ENCODE measurements around the gene MAD1L1.

MAD1L1 gene

DNA sequence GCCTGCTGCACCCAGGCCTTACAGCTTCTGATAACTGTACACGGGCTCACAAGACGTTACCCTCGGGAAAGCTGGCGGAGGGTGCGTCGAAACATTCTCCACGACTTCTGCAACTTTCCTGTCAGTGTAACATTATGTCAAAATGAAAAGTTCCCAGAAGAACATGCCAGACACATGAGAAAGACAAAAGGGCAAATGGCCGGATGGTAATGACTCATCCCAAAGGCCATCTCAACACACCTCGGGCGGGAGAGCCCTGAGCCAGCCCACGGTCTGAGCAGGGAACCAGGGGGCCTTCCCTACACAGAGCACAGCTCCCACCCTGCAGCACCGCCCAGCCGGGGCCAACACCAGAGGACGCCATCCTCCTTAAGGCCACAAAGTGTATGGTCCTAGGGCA lies 118.7 kb downstream of the MAD1L1 start:
- no peak for DNase-seq

DNA sequence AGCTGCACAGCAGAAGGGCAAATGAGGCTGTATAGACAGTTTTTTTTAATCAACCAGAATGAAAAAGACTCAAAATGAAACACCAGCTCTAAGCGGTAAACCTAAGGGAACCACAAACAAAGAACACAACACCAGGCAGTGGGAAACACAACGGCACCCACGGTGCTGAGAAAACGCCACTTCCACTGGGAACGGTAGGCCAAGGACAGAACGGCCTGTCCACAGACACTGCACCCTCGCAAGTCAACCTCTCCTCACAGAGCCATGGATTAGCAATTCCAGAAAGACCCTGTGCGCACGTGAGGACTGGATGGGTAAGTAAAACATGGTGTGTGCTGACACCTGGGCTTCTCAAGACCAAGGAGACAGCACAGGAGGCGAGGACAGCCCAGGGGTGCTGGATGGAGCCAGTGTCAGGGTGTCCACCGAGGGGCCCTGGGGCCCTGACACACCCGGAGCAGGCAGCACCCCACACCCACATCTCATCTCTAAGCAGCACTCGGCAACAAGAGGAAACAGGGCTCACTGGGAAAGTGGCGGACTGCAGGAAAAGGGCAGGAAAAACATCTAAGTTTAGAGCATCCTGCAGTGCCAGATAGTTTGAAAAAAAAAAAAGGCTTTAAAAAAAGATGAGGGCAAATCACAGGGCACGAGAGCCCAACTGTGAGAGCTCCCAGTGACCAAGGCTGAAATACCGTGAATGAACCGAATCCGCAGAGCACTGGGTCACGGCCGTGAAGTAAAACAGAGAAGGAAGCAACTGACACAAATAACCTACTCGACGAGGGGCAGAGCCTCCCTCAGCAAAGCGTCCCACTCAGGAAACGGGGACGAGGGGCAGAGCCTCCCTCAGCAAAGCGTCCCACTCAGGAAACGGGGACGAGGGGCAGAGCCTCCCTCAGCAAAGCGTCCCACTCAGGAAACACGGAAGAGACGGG lies 120.2 kb downstream of the MAD1L1 start:
- no peak for DNase-seq

DNA sequence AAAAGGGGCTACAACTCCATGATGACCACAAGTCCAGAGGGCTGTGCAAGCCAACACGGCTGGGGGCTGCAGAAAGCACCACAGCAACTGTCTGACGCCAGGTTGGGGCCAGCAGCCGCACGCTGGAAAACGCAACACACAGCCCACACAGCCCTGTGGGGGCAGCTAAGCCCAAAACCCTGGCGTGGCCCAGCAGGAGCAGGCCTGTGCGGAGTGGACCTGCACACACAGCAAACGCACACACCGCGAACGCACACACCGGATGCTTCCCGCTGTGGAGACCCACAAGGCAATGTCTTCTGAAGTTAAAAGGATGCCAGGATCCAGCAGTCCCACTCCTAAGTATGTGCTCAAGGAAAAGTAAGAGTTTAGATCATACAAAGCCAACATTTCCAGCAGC lies 121.2 kb downstream of the MAD1L1 start:
- no peak for DNase-seq

- DNase-seq: no peak
Observed at GRCh38 chr7:2110610-2111396, 121.9 kb downstream of the MAD1L1 start.

DNA sequence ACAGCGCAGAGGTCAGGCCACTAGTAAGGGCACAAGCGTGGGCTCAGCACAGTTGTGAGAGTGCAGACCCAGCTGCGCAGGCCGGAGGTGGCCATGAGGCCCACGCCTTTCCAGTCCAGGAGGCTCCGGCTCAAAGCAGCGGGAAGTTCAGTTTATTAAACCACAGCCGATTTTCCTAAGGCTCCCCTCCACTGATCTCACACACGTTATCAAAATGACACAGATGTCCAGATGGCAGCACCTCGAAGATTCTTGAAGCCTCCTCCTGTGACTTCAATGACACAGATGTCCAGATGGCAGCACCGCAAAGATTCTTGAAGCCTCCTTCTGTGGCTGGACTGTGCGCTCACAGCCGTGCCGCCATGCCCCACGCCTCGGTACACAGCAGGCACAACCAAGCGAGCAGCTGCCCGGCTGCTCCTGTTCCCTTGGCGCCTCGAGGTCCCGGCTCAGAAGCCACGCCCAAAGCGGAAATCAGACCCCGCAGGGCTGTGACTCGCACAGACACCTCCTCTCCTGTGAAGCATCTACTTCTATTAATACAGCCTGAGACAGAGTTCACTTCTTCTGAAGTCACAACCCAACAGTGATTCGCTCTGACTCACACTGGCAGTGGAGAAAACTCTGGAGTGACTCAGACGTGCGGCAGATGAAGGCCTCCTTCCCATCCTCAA lies 122.7 kb downstream of the MAD1L1 start:
- DNase-seq: no peak

DNA sequence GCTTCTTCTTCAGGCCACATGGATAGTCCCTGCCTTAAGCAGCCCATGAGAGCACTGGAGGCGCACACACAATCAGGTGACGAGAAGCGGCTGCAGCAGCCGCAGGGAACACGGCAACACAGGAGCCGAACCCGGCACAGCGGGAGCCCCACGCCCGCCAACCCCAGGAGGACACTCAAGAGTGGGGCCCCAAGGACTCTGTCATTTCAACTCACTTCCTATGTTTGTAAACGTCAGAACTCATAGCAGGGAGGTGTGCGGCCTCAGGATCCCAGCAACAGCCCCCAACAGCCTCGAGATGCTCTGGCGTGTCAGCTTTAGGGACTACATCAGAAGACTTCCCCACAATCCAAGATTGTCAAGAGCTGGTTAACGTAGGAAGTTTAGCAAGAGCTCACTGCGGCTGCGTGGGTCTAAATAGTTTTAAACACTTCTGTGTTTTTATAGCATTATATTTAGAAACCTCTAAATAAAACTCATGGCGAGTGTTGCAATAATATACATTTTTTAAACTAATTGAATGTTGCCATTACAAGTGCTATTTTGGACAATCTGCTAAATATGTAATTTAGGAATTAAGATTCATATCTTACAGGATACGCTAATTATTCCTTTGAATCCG lies 123.4 kb downstream of the MAD1L1 start:
- DNase-seq: no peak

DNA sequence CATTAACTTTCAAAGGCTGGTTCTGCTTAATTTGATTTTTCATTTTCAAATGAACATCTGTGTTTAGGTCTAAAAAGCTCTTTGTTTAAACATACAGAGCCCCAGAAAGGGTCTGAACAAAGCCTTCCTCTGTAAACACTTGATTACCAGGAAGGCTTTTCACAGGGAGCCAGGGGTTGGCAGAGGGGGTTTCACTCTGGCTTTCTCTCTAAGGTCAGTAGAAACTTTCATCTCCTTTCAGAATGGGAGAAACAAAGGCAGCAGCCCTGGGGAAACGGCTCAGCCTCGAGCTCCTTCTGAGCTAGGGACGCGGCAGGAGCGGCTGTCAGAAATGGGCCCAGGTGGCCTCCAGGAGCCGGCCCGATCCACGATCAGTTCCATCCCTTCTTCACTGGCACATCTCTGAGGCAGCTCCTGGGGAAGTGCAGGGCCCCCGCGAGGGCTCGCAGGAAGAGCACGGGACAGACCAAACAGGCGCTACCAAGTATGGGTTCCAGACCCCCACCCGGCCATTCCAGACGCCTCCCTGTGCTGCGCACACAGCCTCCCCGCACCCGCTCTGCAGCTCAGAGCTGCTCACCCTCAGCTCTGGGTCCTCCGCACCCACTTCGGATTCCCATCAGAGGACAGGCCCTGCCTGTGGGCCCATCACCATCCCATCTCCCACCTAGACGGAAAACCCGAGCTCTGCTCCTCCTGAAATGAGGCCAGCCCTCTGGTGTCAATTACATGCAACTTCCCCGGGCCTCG lies 124.1 kb downstream of the MAD1L1 start:
- no peak for DNase-seq

- DNase-seq: no peak
Observed at GRCh38 chr7:2108071-2108455, 124.7 kb downstream of the MAD1L1 start.

DNA sequence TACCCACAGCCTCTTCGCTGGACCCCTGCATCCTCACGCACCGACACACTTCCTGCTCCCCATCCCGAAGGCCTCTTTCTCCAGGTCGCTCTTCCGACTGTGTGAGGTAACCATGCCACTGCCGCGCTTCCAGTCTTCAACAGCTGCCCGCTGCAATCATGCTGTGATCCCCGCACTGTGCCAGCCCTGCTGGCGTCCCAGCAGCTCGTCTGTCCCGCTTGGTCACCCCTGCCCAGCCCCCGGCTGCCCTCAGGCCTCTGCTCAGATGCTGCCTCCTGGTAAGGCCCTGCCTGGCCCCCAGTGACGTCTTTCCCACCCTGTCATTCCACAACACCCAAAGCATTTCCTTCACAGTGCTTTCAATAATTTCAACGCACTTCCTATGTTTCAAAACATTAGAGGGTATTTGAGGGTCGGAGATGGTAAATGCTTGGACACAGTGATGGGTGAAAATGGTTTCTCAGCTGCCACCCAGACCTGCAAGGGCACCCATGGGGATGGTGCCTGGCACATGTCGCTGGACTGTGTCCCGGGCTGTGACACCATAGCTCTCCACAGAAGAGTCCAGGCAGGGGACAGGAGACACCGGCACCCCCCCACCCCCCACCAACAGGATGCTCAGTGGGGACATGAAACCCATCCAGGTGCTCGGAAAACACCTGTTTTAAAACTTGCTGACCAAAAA lies 125.2 kb downstream of the MAD1L1 start:
- DNase-seq: no peak

- DNase-seq: no peak
Observed at GRCh38 chr7:2106924-2107323, 125.8 kb downstream of the MAD1L1 start.

DNA sequence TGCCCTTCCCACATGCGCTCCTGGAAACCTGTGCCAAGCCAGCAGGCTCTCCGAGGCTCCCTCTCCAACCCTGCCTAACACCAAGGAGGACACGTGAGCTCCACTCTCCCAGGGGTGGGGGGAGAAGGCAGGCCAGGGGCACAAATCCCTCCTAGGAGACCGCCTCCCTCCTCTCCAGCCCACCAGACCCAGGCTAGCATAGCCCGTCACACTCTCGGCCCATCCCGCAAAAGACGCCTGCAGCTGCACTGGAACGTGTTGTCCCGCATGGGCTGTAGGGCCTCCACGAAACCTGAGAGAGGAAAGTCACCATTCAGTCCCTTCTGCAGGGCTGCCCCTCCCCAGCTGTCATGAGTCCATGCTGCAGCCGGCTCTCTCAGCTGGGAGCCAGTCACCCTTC lies 126.3 kb downstream of the MAD1L1 start:
- no peak for DNase-seq

DNA sequence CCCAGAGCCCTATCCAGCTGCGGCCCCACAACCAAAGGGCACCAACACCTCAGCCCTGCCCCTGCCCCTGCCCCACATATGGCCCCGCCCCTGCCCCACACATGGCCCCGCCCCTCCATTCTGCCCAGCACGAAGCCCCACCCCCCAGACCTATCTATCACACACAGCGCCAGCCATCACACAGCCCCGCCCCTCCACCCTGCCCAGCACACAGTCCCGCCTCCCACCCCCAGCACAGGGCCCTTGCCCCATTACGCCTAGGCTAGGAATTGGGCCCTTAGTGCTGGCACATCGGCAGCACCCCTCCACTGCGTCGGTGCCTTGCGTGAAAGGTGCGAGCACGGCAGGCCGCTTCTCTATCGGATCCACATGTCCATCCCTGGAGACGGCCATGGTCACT lies 126.8 kb downstream of the MAD1L1 start:
- DNase-seq: no peak

- no peak for DNase-seq
Observed at GRCh38 chr7:2105280-2105679, 127.5 kb downstream of the MAD1L1 start.

GRCh38 chr7:2104716-2105115 lies 128.0 kb downstream of the MAD1L1 start:
- no peak for DNase-seq

GRCh38 chr7:2104107-2104710 lies 128.5 kb downstream of the MAD1L1 start:
- peak; percentile 65 for DNase-seq

DNA sequence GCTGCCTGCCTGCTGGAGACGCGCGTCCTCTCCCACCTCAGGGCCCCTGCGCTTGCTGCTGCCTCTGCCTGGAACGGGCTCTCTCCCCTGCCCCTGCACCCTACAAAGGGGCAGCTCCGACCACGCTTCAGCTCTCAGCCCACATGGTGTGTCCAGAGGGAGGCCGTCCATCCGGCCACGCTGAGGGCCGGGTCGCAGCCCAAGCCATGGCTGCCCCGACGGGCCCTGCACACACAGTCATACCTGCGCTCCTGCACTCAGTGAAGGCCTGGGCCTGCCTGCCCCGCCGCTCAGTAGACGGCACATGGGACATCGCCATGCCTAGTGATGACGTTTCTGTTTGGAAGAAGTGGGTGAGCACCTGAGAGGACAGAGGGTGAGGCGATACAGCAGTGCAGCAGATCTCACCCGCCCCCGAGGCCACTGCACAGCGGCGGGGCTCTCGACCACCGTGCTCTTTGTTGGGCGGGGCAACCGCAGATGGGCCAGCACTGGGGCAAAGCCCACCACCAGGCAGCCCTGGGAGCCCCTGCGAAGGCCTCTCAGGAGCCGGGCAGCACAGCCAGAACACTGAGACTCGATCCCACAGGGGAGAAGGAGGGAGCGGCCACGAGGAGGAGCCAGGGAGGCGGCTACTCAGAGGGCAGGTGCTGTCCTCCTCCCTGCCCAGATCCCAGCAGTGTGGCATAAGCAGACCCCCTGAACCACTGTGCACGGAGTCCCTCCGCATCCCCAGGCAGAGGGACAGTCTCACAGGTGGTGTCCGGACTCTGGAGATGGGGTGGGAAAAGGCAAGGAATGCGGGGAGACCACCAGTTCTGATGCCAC lies 129.5 kb downstream of the MAD1L1 start:
- no peak for DNase-seq

GRCh38 chr7:2102375-2102723 lies 130.4 kb downstream of the MAD1L1 start:
- peak; percentile 40 for DNase-seq

GRCh38 chr7:2101630-2102374 lies 130.9 kb downstream of the MAD1L1 start:
- peak; percentile 16 for DNase-seq

All from CD4-positive, alpha-beta T cell treated with Interleukin-21 for 1 hour (primary cell).